Measurements from ENCODE around the gene PLXNB3.
"Not testable (repeated sequence)": the region's sequence is repeated elsewhere in the genome, so short reads cannot be mapped to it uniquely, and the experiment has no call there.

Gene PLXNB3

DNA sequence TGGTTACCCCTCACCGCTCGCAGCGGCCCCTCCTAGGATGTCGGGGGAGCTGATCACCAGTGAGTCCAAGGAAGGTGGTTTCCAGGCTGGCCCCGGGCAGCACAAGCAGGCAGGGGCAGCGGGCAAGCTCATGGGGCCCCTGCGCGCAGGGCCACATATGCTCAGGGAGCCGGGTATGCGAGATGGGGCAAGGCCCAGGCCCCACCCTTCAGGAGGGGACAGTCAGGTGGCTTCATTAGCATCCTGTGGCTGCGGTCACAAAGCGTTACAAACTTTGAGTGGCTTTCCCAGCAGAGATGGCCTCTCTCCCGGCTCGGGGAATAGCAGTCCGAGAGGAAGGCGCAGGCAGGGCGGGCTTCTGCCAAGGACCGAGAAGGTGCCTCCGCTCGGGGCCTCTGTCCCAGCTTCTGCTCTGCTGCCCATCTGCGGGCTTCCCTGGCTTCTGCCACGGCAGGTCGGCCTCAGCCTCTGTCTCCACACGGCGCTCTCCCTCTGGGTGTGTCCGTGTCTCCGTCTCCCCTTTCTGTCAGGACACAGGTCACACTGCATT is 25.9 kb upstream of the PLXNB3 start:
- CTCF ChIA-PET, result no interaction called here
- POLR2A ChIA-PET, result no interaction called here
- H3K4me3 ChIP-seq (ENCODE audit: low read depth, low read length), result no peak overlapping the region
- DNase-seq (ENCODE audit: low read depth, low spot score), result no peak
- TF ChIP-seq CTCF (IDR thresholded peaks at IDR 0.05; ENCODE audit: insufficient read depth, low read length, missing control alignments), result no peak

GRCh38 chrX:153739754-153740486 is 24.1 kb upstream of the PLXNB3 start:
- TF ChIP-seq CTCF (IDR thresholded peaks at IDR 0.05; ENCODE audit: insufficient read depth, low read length, missing control alignments), result no peak
- no peak overlapping the region for H3K4me3 ChIP-seq (ENCODE audit: low read depth, low read length)
- ChIA-PET POLR2A (interaction anchor here (0.6 kb wide), 1 partner anchor 777 kb away, joined by 4 read pairs; no protein-coding TSS in a partner anchor), CTCF (no interaction called here)
- no peak for DNase-seq (ENCODE audit: low read depth, low spot score)

DNA sequence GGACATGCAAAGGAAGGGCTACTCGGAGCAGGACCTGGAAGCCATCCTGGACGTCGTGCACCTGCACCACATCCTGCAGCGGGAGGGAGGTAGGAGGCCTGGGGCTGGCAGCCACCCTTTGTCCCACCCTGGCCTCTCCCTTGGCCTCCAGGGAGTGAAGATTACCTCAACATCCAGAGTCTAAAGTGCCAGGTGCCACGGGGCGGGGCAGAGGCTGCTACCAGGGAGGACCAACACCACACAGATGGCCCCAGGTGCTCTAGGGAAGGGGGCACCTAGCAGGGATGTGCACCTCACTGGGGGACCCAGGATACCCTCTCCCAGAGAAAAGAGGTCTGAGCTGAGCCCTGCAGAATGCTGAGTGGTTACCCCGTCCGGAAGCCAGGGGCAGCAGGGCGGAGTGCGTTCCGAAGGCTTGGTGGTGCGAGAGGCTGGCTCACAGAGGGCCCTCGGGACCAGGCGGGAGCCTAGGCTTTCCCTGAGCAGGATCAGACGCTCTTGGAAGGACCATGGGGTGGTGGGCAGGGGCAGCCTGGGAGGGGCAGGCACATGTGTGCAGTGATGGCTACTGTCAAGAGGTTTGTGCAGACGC is 23.3 kb upstream of the PLXNB3 start:
- ChIA-PET CTCF (no interaction called here), POLR2A (interaction anchor here (0.6 kb wide), 1 partner anchor 776 kb away, joined by 4 read pairs; no protein-coding TSS in a partner anchor)
- no peak for DNase-seq (ENCODE audit: low read depth, low spot score)
- TF ChIP-seq CTCF (IDR thresholded peaks at IDR 0.05; ENCODE audit: insufficient read depth, low read length, missing control alignments), result no peak
- H3K4me3 ChIP-seq (ENCODE audit: low read depth, low read length), result no peak overlapping the region

DNA sequence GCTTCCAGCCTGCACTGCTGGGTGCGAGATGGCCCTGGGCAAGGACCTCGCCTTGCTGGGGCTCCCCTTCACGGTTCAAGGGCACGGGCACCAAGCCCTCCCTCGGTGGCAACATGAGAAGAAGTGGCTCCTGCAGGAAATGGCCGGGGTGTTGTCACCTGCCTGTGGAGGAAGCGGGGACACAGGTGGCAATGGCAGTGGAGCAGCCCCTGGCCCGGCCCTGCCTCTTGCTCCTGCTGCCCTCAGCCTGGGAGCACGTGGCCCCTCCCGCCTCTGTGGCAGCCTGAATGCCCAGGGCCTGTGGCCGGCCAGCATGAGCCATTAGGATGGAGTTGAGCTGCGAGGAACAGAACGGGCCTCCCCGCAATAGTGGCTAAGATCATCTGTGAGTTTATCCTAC is 22.6 kb upstream of the PLXNB3 start:
- POLR2A ChIA-PET, result no interaction called here
- DNase-seq (ENCODE audit: low read depth, low spot score), result no peak

DNA sequence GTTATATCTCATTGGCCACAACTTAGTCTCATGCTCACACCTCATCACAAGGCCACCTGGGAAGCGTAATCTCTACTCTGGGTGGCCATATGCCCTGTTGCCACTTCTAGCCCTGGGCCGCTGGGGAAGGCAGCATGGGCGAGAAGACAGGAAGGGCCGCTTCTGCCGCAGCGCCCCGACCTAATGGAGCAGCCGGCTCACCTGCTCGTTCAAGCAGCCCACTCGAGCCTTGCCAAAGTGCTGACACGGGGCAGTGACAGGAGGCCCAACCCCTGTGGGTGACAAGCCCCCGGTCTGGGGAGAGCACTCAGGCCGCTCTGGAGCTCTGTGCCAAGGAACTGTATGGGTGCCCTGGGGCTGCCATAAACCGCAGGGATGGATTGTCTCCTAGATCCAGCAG is 21.9 kb upstream of the PLXNB3 start:
- CTCF ChIA-PET; DNase-seq (ENCODE audit: low read depth, low spot score); POLR2A ChIA-PET; H3K4me3 ChIP-seq (ENCODE audit: low read depth, low read length): not testable (repeated sequence)

More for the DNA sequence above, 22.6 kb upstream of the PLXNB3 start:
- no peak for TF ChIP-seq CTCF (IDR thresholded peaks at IDR 0.05; ENCODE audit: insufficient read depth, low read length, missing control alignments)
- CTCF ChIA-PET, result no interaction called here
- H3K4me3 ChIP-seq (ENCODE audit: low read depth, low read length), result no peak overlapping the region

GRCh38 chrX:153742796-153743467 is 21.1 kb upstream of the PLXNB3 start:
- H3K4me3 ChIP-seq (ENCODE audit: low read depth, low read length); CTCF ChIA-PET; POLR2A ChIA-PET; DNase-seq (ENCODE audit: low read depth, low spot score): not testable (repeated sequence)

DNA sequence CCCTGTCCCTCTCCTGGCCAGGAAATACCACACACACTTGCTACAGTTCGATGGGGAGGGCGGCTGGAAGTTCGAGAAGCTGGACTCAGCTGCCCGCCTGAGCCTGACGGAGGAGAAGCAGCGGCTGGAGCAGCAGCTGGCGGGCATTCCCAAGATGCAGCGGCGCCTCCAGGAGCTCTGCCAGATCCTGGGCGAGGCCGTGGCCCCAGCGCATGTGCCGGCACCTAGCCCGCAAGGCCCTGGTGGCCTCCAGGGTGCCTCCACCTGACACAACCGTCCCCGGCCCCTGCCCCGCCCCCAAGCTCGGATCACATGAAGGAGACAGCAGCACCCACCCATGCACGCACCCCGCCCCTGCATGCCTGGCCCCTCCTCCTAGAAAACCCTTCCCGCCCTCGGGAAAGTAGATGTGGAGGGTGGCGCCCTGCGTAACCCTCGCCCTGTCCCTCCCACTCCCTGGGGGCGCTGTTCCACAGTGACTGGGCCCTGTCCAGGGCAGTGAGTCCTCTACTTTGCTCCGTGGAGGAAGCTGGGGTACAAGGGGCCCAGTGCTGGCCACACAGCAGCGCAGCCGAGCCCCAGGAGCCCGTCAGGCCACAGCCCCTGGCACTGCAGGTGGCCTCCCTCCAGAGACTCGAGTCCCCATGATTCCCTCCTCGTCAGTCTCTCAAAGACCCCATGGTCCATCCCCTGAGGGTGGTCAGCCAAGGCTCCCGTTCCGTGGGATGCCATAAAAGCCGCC is 20.4 kb upstream of the PLXNB3 start:
- POLR2A ChIA-PET; H3K4me3 ChIP-seq (ENCODE audit: low read depth, low read length); DNase-seq (ENCODE audit: low read depth, low spot score): not testable (repeated sequence)
- CTCF ChIA-PET, result interaction anchor here (0.6 to 1.4 kb wide), 3 partner anchors 9 to 17 kb away, joined by 3 to 4 read pairs (median 3); no protein-coding TSS in a partner anchor
